GM19351 (cell line): ENCODE data around the gene C1QTNF2.

Source experiments
- ATAC-seq: cut with Tn5 transposase; IDR thresholded peaks from one replicate; pipeline ENCODE4 v1.9.1; 2021; ENCODE audit warnings: mild to moderate bottlenecking, moderate library complexity; ENCODE audit not compliant: unreplicated experiment

The C1QTNF2 gene

DNA sequence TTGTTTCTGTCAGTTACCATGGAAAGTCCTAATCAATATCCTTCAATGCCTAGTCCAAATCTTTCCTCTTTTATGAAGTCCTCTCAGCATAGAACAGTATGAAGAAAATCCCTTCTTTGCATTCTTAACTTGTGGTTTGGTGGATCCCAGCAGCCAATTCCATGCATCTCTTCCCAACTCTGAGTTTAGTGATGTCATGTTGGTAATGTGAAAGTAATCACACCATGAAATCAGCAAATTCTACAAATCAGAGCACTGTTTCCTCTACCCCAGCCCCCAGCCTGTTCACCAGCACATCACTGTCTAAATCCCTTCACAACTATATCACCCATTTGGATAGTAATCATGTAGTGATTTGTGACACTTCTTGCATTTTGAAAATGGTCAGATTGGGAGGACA is 4.7 kb upstream of the C1QTNF2 start:
- ATAC-seq: no peak

DNA sequence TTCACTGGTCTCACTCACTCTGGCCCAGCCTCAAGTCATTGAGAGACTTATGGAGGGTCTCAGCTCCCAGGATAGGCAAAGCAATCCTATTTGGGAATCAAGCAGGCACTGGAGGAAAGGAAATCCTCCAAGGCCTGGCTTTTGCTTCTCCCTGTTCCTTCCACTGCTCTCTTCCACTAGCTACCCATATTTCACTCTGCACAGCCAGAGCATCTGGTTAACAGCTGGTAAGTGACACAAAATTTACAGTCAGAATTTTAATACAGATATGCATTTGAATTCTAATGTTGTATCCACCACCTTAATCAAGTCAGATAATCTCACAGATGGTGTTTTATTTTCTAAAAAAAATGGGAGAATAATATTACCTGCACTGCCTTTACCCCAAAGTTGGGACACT is 868 bp upstream of the C1QTNF2 start:
- ATAC-seq: no peak

DNA sequence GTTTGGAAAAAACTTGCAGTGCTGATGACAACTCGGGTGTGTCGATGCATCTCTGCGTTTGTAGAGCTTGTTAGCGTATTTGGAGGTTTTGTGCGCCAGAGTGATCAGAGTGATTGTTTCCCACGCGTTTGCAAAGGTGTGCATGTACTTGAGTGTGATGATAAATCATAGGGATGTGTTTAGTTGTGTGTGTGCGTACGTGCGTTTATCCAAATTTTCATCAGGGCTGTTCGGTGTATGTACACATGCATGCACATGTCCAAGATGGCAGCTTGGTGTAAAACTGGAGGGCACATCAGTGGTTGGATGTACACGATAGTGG is 248 bp upstream of the C1QTNF2 start:
- ATAC-seq: no peak

DNA sequence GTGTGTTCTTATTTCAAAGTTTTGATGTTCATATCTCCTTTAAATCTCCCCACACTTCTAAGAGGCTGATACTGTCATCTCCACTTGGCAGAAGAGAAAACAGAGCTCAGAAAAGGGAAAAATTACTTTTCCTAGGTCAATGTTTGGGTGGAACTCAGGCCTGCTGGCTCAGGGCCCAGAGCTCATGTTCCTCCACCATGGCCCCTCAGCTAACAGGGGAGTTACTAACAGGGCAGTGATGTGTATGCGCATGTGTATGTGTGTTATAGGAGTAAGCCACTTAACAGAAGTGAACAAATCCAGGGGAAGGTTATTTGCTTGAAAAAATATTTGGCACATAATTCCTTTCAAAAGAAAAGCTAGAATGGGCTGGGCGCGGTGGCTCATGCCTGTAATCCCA is 2.5 kb downstream of the C1QTNF2 start:
- no peak for ATAC-seq

DNA sequence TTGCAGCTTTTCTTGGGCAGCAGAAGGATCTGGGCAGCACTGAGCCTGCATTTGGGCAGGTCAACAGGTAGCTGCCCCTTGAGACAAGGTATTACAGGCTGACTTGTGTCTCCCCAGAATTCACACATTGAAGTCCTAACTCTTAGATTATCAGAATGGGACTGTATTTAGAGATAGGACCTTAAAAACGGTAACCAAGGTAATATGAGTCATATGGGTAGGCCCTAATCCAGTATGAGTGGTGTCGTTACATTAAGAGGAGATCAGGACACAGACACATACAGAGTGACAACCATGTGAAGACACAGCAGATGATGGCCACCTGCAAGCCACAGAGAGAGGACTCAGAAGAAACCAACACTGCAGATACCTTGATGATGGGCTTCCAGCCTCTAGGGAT is 3.2 kb downstream of the C1QTNF2 start:
- ATAC-seq: no peak

- ATAC-seq: no peak
Measured at GRCh38 chr5:160366230-160366629, 4.2 kb downstream of the C1QTNF2 start.

GRCh38 chr5:160363660-160364395 is 6.6 kb downstream of the C1QTNF2 start:
- ATAC-seq: no peak

- no peak for ATAC-seq
Measured at GRCh38 chr5:160363211-160363610, 7.2 kb downstream of the C1QTNF2 start.

DNA sequence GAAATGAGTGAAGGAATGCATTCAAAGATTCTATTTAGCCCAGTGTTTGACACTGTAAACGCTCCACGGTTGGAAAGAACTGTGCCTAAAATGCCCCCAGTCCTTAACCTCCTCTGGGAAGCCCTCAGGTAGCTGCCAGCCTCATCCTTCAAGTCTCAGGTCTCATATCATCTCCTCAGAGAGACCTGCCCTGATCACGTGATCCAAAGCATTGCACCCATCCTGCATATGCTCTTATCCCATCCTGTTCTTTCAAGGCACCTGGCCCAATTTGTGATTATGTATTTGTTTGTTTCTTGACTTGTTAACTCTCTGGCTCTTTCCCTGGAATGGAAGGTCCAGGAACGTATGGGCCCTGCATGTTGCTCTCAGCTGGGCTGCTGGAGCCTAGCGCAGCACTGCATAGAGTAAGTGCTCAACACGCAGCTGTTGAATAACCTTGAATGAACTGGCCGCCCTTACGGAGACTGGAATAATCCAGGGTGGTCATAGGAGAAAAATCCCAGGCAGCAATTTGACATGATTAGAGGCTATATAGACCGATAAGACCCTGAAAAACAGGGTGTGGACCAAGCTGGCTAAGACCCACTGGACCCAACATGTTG is 8.7 kb downstream of the C1QTNF2 start:
- ATAC-seq: no peak

- ATAC-seq: no peak
Measured at GRCh38 chr5:160360310-160360709, 10.1 kb downstream of the C1QTNF2 start.

DNA sequence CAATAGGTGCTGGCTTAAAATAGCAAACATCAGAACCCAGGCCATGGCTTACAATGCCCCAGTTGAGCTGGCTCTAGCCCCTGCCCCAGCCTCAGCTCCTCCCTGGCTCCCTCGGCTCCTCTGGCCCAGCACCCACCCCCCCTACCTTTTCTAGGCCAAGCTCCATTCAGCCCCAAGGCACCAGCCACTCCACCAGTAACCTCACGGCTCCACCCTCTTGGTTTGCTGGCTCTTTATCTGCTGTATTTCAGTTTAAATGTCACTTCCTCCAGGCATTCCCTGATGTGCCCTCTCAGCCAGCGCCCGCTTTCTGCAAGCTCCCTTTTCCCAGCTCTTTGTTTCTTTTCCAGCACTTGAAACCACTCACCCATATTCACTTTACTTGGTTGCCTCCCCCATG is 10.6 kb downstream of the C1QTNF2 start:
- no peak for ATAC-seq

GRCh38 chr5:160359242-160359641 is 11.2 kb downstream of the C1QTNF2 start:
- no peak for ATAC-seq

GRCh38 chr5:160357861-160358411 is 12.5 kb downstream of the C1QTNF2 start:
- no peak for ATAC-seq

GRCh38 chr5:160357394-160357793 is 13.0 kb downstream of the C1QTNF2 start:
- ATAC-seq: no peak

- ATAC-seq: no peak
Measured at GRCh38 chr5:160356550-160357347, 13.7 kb downstream of the C1QTNF2 start.

- ATAC-seq: no peak
Measured at GRCh38 chr5:160354666-160355065, 15.8 kb downstream of the C1QTNF2 start.

DNA sequence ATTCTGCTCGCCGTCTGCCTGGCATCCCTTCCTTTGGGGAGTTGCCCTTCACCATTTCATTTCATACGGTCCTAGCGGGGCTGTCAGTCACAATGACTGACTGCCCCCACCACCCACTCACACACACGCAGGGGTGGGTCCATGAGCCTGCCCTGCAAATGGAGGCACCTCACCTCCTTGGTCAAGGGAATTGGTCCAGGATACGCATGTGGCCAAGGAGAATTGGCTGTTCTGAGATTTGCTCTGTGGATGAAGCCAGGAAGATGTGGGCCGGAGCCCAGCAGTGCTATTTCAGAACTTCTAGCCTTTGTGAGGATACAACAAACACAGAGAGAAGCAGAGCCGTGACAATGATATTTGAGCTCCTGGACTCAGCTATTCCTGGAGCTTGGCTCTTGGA is 17.0 kb downstream of the C1QTNF2 start:
- no peak for ATAC-seq

GRCh38 chr5:160352308-160352707 is 18.1 kb downstream of the C1QTNF2 start:
- no peak for ATAC-seq

DNA sequence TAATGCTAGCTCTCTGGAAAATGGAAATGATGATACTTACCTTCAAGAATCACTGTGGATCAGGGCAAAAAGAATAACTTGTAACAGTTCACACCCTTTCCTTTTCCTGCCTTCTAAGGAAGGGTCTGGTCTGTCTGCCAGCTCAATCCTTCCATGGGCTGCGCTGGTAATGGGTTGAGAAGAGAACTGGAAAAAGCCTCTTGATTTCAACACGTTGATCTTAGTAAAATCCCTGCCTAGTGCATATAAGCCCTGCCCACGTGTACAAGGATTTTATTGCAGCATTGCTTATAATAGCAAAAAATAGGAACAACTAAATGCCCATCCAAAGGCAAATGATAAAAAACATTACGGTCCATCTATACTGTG is 20.5 kb downstream of the C1QTNF2 start:
- no peak for ATAC-seq

- no peak for ATAC-seq
Measured at GRCh38 chr5:160349249-160349934, 21.0 kb downstream of the C1QTNF2 start.

GRCh38 chr5:160348080-160348479 is 22.3 kb downstream of the C1QTNF2 start:
- no peak for ATAC-seq
